ENCODE results near the gene UBE2L3. TPM values are rescaled to one million over a fixed set of nuclear protein-coding genes. Genes with fewer than 3 reads are reported as not detected.

The UBE2L3 gene
- total and polyA plus RNA-seq, 5 donors = 38.8 to 63.6 (median 45.7) TPM

- Histone ChIP-seq H3K4me3 (ENCODE audit: low read length) (no peak overlapping the region), H3K27me3 (ENCODE audit: control insufficient read depth, insufficient read depth) (no peaks in the 10 kb centered on the region), H3K27ac (ENCODE audit: low read length) (peak overlapping the region; percentile 13), H3K9me3 (ENCODE audit: control insufficient read depth, low read length) (no peaks in the 10 kb centered on the region), H3K4me1 (ENCODE audit: control insufficient read depth, insufficient read depth, low read length) (peaks cover 16% of the 10 kb centered on the region)
- DNase-seq = peak; percentile 38 to 74 (median 72)
- intact Hi-C loops (cut with DNase I) = no loop called here
- peak; percentile 34 to 68 for ATAC-seq
- 46% methylated on average over 8 of the region's 8 CpGs for WGBS
These were observed 56.8 kb downstream of the UBE2L3 start for GRCh38 chr22:21624120-21624879.

DNA sequence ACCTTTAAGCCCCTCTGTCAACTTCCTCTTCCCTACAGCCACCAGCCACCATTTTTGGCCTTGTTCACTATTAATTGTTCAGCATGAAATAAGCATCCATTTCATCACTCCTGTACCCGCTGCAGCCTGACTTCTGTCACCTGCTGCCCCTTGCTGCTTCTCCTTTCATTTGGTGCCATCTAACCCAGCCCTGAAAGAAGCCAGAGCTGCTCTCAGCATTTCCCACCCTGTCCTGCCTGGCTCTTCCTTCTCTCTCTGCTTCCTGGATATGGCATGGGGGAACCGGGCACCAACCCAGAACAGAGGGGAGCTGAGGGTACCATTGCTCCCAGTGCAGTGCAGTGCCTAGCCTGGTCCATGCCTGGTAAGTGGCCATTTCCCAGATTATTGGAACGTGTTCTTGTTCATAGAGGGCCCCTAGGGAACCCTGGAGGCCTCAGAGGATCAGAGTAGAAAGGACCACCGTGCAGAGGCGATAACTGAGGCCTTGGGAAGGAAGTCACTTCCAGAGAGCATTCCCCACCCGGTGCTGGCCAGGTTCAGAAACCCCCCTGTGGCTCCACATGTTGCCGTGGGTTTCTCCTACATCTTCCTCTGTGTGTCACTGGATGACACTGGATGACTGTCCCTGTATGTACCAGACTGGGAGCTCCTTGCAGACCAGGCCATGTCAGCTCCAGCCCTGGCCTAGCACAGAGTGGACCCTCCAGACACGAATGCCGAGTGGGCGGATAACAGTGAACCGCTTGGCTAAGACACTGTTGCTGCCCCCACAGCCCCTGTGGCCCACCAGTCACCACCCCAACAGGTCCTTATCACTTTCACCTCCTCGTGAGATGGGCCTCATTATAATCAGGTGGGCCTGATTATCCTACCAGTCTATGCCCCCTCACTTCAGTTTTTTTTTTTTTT, 57.6 kb downstream of the UBE2L3 start:
- DNase-seq (no peak), ATAC-seq (no peak)
- Histone ChIP-seq H3K9me3 (ENCODE audit: control insufficient read depth, low read length) (no peaks in the 10 kb centered on the region), H3K4me3 (ENCODE audit: low read length) (no peak overlapping the region), H3K27ac (ENCODE audit: low read length) (no peak overlapping the region), H3K4me1 (ENCODE audit: control insufficient read depth, insufficient read depth, low read length) (peaks cover 16% of the 10 kb centered on the region), H3K27me3 (ENCODE audit: control insufficient read depth, insufficient read depth) (no peaks in the 10 kb centered on the region)
- intact Hi-C loops (cut with DNase I) = no loop called here
- 78% methylated on average over 12 of the region's 12 CpGs for WGBS

DNA sequence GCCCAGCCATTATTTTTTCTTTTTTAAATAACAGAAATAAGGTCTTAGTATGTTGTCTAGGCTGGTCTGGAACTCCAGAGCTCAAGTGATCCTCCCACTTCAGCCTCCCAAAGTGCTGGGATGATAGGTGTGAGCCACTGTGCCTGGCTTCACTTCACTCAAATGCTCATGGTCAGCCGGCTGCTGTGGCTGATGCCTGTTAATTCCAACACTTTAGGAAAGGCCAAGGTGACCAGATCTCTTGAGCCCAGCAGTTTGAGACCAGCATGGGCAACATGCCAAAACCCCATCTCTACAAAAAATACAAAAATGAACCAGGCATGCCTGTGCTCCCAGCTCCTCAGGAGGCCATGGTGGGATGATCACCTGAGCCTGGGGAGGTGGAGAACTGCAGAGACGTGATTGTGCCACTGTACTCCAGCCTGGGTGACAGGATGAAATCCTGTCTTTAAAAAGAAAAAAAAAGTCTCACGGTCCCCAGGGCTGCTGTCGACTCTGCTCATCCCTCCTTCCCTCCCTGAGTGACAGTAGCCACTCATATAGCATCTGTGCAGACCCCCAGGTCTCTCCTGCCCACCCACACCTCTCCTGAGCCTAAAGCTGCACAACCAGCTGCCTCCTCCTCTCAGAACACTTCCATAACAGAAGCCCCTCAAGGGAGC, 58.7 kb downstream of the UBE2L3 start:
- no peak overlapping the region for H3K27ac ChIP-seq (ENCODE audit: low read length)
- ATAC-seq (no peak), DNase-seq (no peak)
- H3K4me1 ChIP-seq (ENCODE audit: control insufficient read depth, insufficient read depth, low read length) = peaks cover 15% of the 10 kb centered on the region
- intact Hi-C loops (cut with DNase I) = no loop called here
- H3K27me3 ChIP-seq (ENCODE audit: control insufficient read depth, insufficient read depth) = no peaks in the 10 kb centered on the region
- H3K9me3 ChIP-seq (ENCODE audit: control insufficient read depth, low read length) = no peaks in the 10 kb centered on the region
- 67% methylated on average over 4 of the region's 4 CpGs for WGBS
- H3K4me3 ChIP-seq (ENCODE audit: low read length) = no peak overlapping the region

DNA sequence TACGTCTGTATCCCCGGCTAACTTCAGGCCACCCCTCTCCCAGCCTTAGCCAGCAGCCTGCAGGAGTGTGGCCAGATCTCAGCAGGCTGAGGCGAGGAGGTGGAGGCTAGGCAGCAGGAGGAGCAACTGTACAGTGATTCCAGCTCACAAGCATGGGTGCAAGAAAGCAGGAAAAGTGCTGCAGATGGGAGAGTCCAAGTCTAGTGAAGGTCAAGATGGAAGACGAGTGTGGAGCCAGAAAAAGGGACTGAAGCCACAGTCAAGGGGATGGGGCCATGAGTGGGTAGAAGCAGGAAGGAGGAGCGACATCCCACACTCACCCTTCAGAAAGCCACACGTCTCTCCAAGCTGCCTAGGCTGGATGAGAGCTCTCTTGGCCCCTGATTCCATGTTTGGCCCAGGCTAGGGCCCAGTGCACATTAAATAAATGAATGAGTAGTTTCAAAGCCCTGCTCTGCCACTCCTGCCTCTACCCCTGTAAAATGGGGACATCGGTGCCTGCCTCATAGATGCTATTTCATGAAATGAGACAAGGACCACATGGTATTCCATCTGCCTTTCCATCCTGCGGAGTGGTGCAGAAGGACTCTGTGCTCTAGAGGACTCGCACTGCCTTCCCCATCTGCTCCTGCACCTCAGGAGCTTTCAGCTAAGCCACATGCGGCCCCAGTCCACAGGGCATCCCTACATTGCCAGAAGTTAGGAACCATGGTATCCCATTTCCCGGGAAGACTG, 59.4 kb downstream of the UBE2L3 start:
- Histone ChIP-seq H3K27ac (ENCODE audit: low read length) (no peak overlapping the region), H3K27me3 (ENCODE audit: control insufficient read depth, insufficient read depth) (no peaks in the 10 kb centered on the region), H3K4me1 (ENCODE audit: control insufficient read depth, insufficient read depth, low read length) (peaks cover 15% of the 10 kb centered on the region), H3K4me3 (ENCODE audit: low read length) (no peak overlapping the region), H3K9me3 (ENCODE audit: control insufficient read depth, low read length) (no peaks in the 10 kb centered on the region)
- intact Hi-C loops (cut with DNase I) = no loop called here
- no peak for ATAC-seq
- DNase-seq = no peak
- WGBS = 72% methylated on average over 11 of the region's 11 CpGs

- intact Hi-C loops (cut with DNase I) = no loop called here
- peaks cover 15% of the 10 kb centered on the region for H3K4me1 ChIP-seq (ENCODE audit: control insufficient read depth, insufficient read depth, low read length)
- H3K27me3 ChIP-seq (ENCODE audit: control insufficient read depth, insufficient read depth) = no peaks in the 10 kb centered on the region
- DNase-seq (peak in 2 of 3 donors; percentile 64 to 68), ATAC-seq (peak in 1 of 2 donors; percentile 3)
- 77% methylated on average over 74 of the region's 74 CpGs for WGBS
- H3K9me3 ChIP-seq (ENCODE audit: control insufficient read depth, low read length) = no peaks in the 10 kb centered on the region
- peak overlapping the region; percentile 66 for H3K4me3 ChIP-seq (ENCODE audit: low read length)
- H3K27ac ChIP-seq (ENCODE audit: low read length) = no peak overlapping the region
These were observed 61.1 kb downstream of the UBE2L3 start for GRCh38 chr22:21628386-21629254.

- peak; percentile 93 to 97 (median 97) for DNase-seq
- no peak within 1 kb of the TSS for H3K27ac ChIP-seq (ENCODE audit: low read length)
- under 1% methylated on average over 93 of the region's 93 CpGs for WGBS
- peak; percentile 96 to 97 for ATAC-seq
- peak within 1 kb of the TSS; percentile 66 for H3K4me3 ChIP-seq (ENCODE audit: low read length)
- no peaks in the 10 kb centered on the region for H3K27me3 ChIP-seq (ENCODE audit: control insufficient read depth, insufficient read depth)
- no peaks in the 10 kb centered on the region for H3K9me3 ChIP-seq (ENCODE audit: control insufficient read depth, low read length)
- H3K4me1 ChIP-seq (ENCODE audit: control insufficient read depth, insufficient read depth, low read length) = peaks cover 10% of the 10 kb centered on the region
- intact Hi-C loops (cut with DNase I) = no loop called here
These were observed 62.0 kb downstream of the UBE2L3 start, which contains the start of gene YDJC for GRCh38 chr22:21629255-21630149. Gene YDJC, minus strand, starts transcription at chr22:21630022. Its CDS starts 8 bp downstream, at chr22:21630014.

DNA sequence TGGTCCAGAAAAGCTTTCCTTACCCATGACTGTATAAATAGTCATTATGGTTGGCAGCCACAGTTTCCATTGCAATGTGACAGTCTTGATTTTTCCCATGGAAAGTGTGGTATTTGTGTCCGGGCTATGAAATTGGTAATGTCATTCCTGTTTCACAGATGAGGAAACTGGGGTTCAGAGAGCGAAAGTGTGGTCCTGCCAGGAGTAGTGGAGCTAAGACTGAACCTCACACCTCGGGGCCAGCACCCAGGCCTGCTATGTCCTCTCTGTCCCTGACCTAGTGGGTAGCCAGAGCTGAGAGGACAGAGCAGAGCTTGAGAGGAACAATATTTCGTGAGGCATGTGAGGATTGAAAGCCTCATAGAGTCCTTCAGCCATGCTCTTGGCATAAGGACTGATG, 63.5 kb downstream of the UBE2L3 start:
- WGBS = 93% methylated on average over 4 of the region's 4 CpGs

GRCh38 chr22:21632237-21632895, 64.9 kb downstream of the UBE2L3 start, which contains the start of gene CCDC116:
Gene CCDC116, plus strand, starts transcription at chr22:21632760. Its CDS starts 422 bp downstream, at chr22:21633182.
- no peak for ATAC-seq
- no peak within 1 kb of the TSS for H3K27ac ChIP-seq (ENCODE audit: low read length)
- intact Hi-C loops (cut with DNase I) = no loop called here
- DNase-seq = peak in 2 of 3 donors; percentile 66 to 74
- WGBS = 85% methylated on average over 27 of the region's 27 CpGs
- no peak within 1 kb of the TSS for H3K4me3 ChIP-seq (ENCODE audit: low read length)
- H3K27me3 ChIP-seq (ENCODE audit: control insufficient read depth, insufficient read depth) = no peaks in the 10 kb centered on the region
- no peaks in the 10 kb centered on the region for H3K9me3 ChIP-seq (ENCODE audit: control insufficient read depth, low read length)
- H3K4me1 ChIP-seq (ENCODE audit: control insufficient read depth, insufficient read depth, low read length) = peaks cover 5% of the 10 kb centered on the region

More for the DNA sequence above, 63.5 kb downstream of the UBE2L3 start:
- Histone ChIP-seq H3K27ac (ENCODE audit: low read length) (no peak overlapping the region), H3K4me1 (ENCODE audit: control insufficient read depth, insufficient read depth, low read length) (peaks cover 5% of the 10 kb centered on the region), H3K27me3 (ENCODE audit: control insufficient read depth, insufficient read depth) (no peaks in the 10 kb centered on the region), H3K4me3 (ENCODE audit: low read length) (no peak overlapping the region), H3K9me3 (ENCODE audit: control insufficient read depth, low read length) (no peaks in the 10 kb centered on the region)
- no peak for ATAC-seq
- DNase-seq = no peak
- intact Hi-C loops (cut with DNase I) = no loop called here

- no peak overlapping the region for H3K27ac ChIP-seq (ENCODE audit: low read length)
- ATAC-seq (no peak), DNase-seq (no peak)
- no peaks in the 10 kb centered on the region for H3K9me3 ChIP-seq (ENCODE audit: control insufficient read depth, low read length)
- intact Hi-C loops (cut with DNase I) = no loop called here
- WGBS = 97% methylated on average over 18 of the region's 18 CpGs
- no peaks in the 10 kb centered on the region for H3K27me3 ChIP-seq (ENCODE audit: control insufficient read depth, insufficient read depth)
- peaks cover 5% of the 10 kb centered on the region for H3K4me1 ChIP-seq (ENCODE audit: control insufficient read depth, insufficient read depth, low read length)
- no peak overlapping the region for H3K4me3 ChIP-seq (ENCODE audit: low read length)
These were observed 65.4 kb downstream of the UBE2L3 start for GRCh38 chr22:21632931-21633330.

Measured in right cardiac atrium (tissue), 5 donors.